Ureter (tissue), 1 donor: ENCODE measurements around the gene CYCS. TPM values are rescaled to one million over a fixed set of nuclear protein-coding genes. Genes with fewer than 3 reads are reported as not detected.

Experiments used
- total RNA-seq: library from RNA; stranded (reverse); gene quantifications from one replicate; pipeline ENCODE4 v1.2.4, GENCODE V29; 2023
- donor health status: DM: yes; HTN: yes; CAD: no.

CYCS gene
- total RNA-seq, 1 donor from 2014 or later = 138 TPM

Other genes starting within 250 kb of the CYCS start
- gene OSBPL3, start 145.1 kb downstream of the CYCS start, total RNA-seq = 49.7 TPM
- gene NPVF, start 103.2 kb upstream of the CYCS start, total RNA-seq = not detected